H1 (cell line): ENCODE measurements around the gene CWC27. TPM values are rescaled to one million over a fixed set of nuclear protein-coding genes. Genes with fewer than 3 reads are reported as not detected.

Experiments used
- CTCF ChIA-PET: fragments of 300-600 bp; sonication (Branson Sonifier 250); formaldehyde crosslinking; loops from one replicate; lab custom pipeline; 2021; ENCODE audit not compliant: partially characterized antibody; lab: Charles Lee
- POLR2A ChIA-PET: fragments of 300-600 bp; sonication (Branson Sonifier 250); formaldehyde crosslinking; loops from one replicate; lab custom pipeline; 2021; ENCODE audit warnings: inconsistent platforms; ENCODE audit not compliant: partially characterized antibody; lab: Charles Lee
- DNase-seq, 2 experiments: peaks; one replicate each; pipeline versions ENCODE4 v3.0.0 to v3.0.0-alpha.2; 2010 to 2022; ENCODE audit warnings: low spot score in 2 of 2, low read depth in 1 of 2, mixed read lengths in 1 of 2
- FAIRE-seq: peaks from 2 replicates; lab custom pipeline; 2011; peaks lifted over from hg19 to GRCh38; lab: Jason Lieb, UNC
- H2AFZ ChIP-seq: 2 replicates; pipeline ENCODE4 v1.8.1; 2012; ENCODE audit warnings: low read length, inconsistent platforms
- H2AK5ac ChIP-seq: 2 replicates; pipeline ENCODE4 v1.6.1; 2013; ENCODE audit warnings: low read depth, low read length
- H2BK120ac ChIP-seq: replicated peaks from 2 replicates; pipeline ENCODE3; 2013; ENCODE audit warnings: low read depth, low read length, inconsistent platforms
- H2BK12ac ChIP-seq: 2 replicates; pipeline ENCODE4 v1.6.1; 2013; ENCODE audit warnings: low read depth, low read length
- H2BK15ac ChIP-seq: 2 replicates; pipeline ENCODE4 v1.6.1; 2013; ENCODE audit warnings: low read length
- H2BK20ac ChIP-seq: 2 replicates; pipeline ENCODE4 v1.6.1; 2013; ENCODE audit warnings: low read length
- H2BK5ac ChIP-seq: 2 replicates; pipeline ENCODE4 v1.6.1; 2013; ENCODE audit warnings: low read depth, low read length
- H3K14ac ChIP-seq: 2 replicates; pipeline ENCODE4 v1.6.1; 2013; ENCODE audit warnings: inconsistent platforms; ENCODE audit not compliant: insufficient read length
- H3K18ac ChIP-seq: 2 replicates; pipeline ENCODE4 v1.6.1; 2013; ENCODE audit warnings: low read length; ENCODE audit errors: extremely low read depth
- H3K23ac ChIP-seq: 2 replicates; pipeline ENCODE4 v1.6.1; 2013; ENCODE audit warnings: inconsistent platforms; ENCODE audit not compliant: insufficient read length
- H3K23me2 ChIP-seq: 2 replicates; pipeline ENCODE4 v1.6.1; 2013; ENCODE audit warnings: low read depth, low read length
- H3K27ac ChIP-seq: 2 replicates; pipeline ENCODE4 v1.6.1; 2011; ENCODE audit warnings: low read depth, low read length, inconsistent platforms
- H3K27me3 ChIP-seq, 4 experiments: replicated peaks in 1 of 4; 1 replicate in 1 of 4; 2 replicates in 3 of 4; pipeline versions ENCODE4 v1.6.1 to v1.8.1; 2011 to 2013; ENCODE audit warnings: low read length in 3 of 4, mild to moderate bottlenecking in 3 of 4, inconsistent platforms in 2 of 4, mixed read lengths in 2 of 4, moderate library complexity in 1 of 4; ENCODE audit not compliant: control insufficient read depth in 3 of 4, insufficient read depth in 3 of 4; ENCODE audit errors: extremely low read depth in 1 of 4
- H3K36me3 ChIP-seq, 4 experiments: 2 replicates each; pipeline versions ENCODE4 v1.6.1 to v1.8.1; 2011 to 2013; ENCODE audit warnings: mild to moderate bottlenecking in 4 of 4, low read length in 3 of 4, moderate library complexity in 2 of 4, control low read depth in 1 of 4, inconsistent platforms in 1 of 4; ENCODE audit not compliant: insufficient read depth in 4 of 4, control insufficient read depth in 2 of 4
- H3K4ac ChIP-seq: replicated peaks from 2 replicates; pipeline ENCODE3; 2013; ENCODE audit warnings: low read length, low read depth, mixed read lengths, inconsistent platforms; ENCODE audit not compliant: insufficient read length
- H3K4me1 ChIP-seq, 4 experiments: replicated peaks in 1 of 4; 1 replicate in 1 of 4; 2 replicates in 3 of 4; pipeline versions ENCODE4 v1.6.1 to v1.8.1; 2011 to 2013; ENCODE audit warnings: low read length in 3 of 4, inconsistent platforms in 2 of 4, mixed read lengths in 1 of 4; ENCODE audit not compliant: insufficient read depth in 4 of 4, control insufficient read depth in 3 of 4
- H3K4me2 ChIP-seq, 2 experiments: 2 replicates each; pipeline versions ENCODE4 v1.6.1 to v1.8.1; 2011 to 2013; ENCODE audit warnings: low read depth in 2 of 2, low read length in 2 of 2, control low read depth in 1 of 2, inconsistent platforms in 1 of 2, mild to moderate bottlenecking in 1 of 2; ENCODE audit not compliant: insufficient read depth in 1 of 2
- H3K4me3 ChIP-seq, 4 experiments: fragments of 200-600, 300-600 bp in 1 of 4; sonication (generic), shearing (Covaris generic), sonication (Bioruptor Twin) in 1 of 4; 2 replicates each; pipeline versions ENCODE4 v1.5.1 to v1.8.1; 2011 to 2016; ENCODE audit warnings: low read length in 4 of 4, low read depth in 3 of 4, control low read depth in 2 of 4, inconsistent platforms in 2 of 4, mild to moderate bottlenecking in 2 of 4, mixed read lengths in 1 of 4, moderate library complexity in 1 of 4; ENCODE audit not compliant: insufficient read depth in 2 of 4; ENCODE audit errors: extremely low read depth in 1 of 4
- H3K56ac ChIP-seq: replicated peaks from 2 replicates; pipeline ENCODE3; 2013; ENCODE audit warnings: low read depth, mild to moderate bottlenecking, mixed read lengths, low read length, inconsistent platforms; ENCODE audit not compliant: insufficient read length
- H3K79me1 ChIP-seq: 2 replicates; pipeline ENCODE4 v1.6.1; 2013; ENCODE audit warnings: low read depth, low read length, control low read depth
- H3K79me2 ChIP-seq, 2 experiments: 2 replicates each; pipeline versions ENCODE4 v1.6.1 to v1.8.1; 2012 to 2013; ENCODE audit warnings: low read length in 2 of 2, mild to moderate bottlenecking in 2 of 2, inconsistent platforms in 1 of 2; ENCODE audit not compliant: insufficient read depth in 2 of 2, control insufficient read depth in 1 of 2
- H3K9ac ChIP-seq, 4 experiments: replicated peaks in 1 of 4; 1 replicate in 1 of 4; 2 replicates in 3 of 4; pipeline versions ENCODE4 v1.6.1 to v1.8.1; 2011 to 2013; ENCODE audit warnings: low read depth in 3 of 4, low read length in 3 of 4, control low read depth in 2 of 4, mild to moderate bottlenecking in 2 of 4, moderate library complexity in 2 of 4, inconsistent platforms in 1 of 4; ENCODE audit errors: extremely low read depth in 1 of 4
- H3K9me3 ChIP-seq, 2 experiments: 2 replicates each; pipeline versions ENCODE4 v1.6.1 to v1.8.1; 2012 to 2013; ENCODE audit warnings: mild to moderate bottlenecking in 2 of 2, moderate library complexity in 2 of 2, control low read depth in 1 of 2, inconsistent platforms in 1 of 2, low read depth in 1 of 2, low read length in 1 of 2, mixed read lengths in 1 of 2; ENCODE audit not compliant: insufficient read depth in 2 of 2
- H4K20me1 ChIP-seq, 2 experiments: replicated peaks in 1 of 2; 2 replicates each; pipeline versions ENCODE3 to v1.8.1; 2011 to 2013; ENCODE audit warnings: inconsistent platforms in 2 of 2, low read length in 2 of 2, mild to moderate bottlenecking in 1 of 2; ENCODE audit not compliant: insufficient read depth in 2 of 2, control insufficient read depth in 1 of 2
- H4K5ac ChIP-seq: 2 replicates; pipeline ENCODE4 v1.6.1; 2013; ENCODE audit warnings: low read length, low read depth, mixed read lengths, inconsistent platforms; ENCODE audit not compliant: insufficient read length
- H4K8ac ChIP-seq: 2 replicates; pipeline ENCODE4 v1.8.0; 2013; ENCODE audit warnings: mild to moderate bottlenecking, moderate library complexity, low read length, inconsistent platforms; ENCODE audit not compliant: insufficient read depth; ENCODE audit errors: extremely low read depth
- H4K91ac ChIP-seq: replicated peaks from 2 replicates; pipeline ENCODE3; 2013; ENCODE audit warnings: low read length, mixed read lengths, inconsistent platforms; ENCODE audit not compliant: insufficient read length
- EZH2 ChIP-seq: fragments of 200-600 bp; sonication (generic); IDR thresholded peaks from 2 replicates; pipeline ENCODE4 v1.7.1; 2012; ENCODE audit warnings: low read depth, mild to moderate bottlenecking, moderate library complexity, low read length, inconsistent platforms; ENCODE audit not compliant: severe bottlenecking
- GABPA ChIP-seq: IDR thresholded peaks from 2 replicates; pipeline ENCODE4 v1.6.1; 2011; ENCODE audit warnings: mild to moderate bottlenecking, low read length, moderate library complexity, borderline replicate concordance; ENCODE audit not compliant: insufficient read depth
- PHF8 ChIP-seq: fragments of 200-600 bp; sonication (generic); conservative IDR thresholded peaks from 2 replicates; pipeline ENCODE4 v1.7.1; 2012; ENCODE audit warnings: low read depth, mild to moderate bottlenecking, inconsistent platforms, low read length, moderate library complexity
- POLR2A ChIP-seq, 2 experiments: IDR thresholded peaks; 1 replicate in 1 of 2; 2 replicates in 1 of 2; pipeline ENCODE4 v1.6.1; 2011; ENCODE audit warnings: low read depth in 2 of 2, low read length in 2 of 2, mild to moderate bottlenecking in 2 of 2; ENCODE audit errors: control extremely low read depth in 1 of 2
- RAD21 ChIP-seq, 2 experiments: IDR thresholded peaks in 1 of 2; conservative IDR thresholded peaks in 1 of 2; 2 replicates each; pipeline ENCODE4 v1.6.1; 2011; ENCODE audit warnings: low read depth in 2 of 2, low read length in 2 of 2, improper control_type of control experiment in 1 of 2, inconsistent platforms in 1 of 2, mild to moderate bottlenecking in 1 of 2, moderate library complexity in 1 of 2
- RFX5 ChIP-seq: IDR thresholded peaks from 2 replicates; pipeline ENCODE4 v1.6.1; 2011; ENCODE audit warnings: low read depth, low read length, improper control_type of control experiment, borderline replicate concordance
- SP4 ChIP-seq: IDR thresholded peaks from 2 replicates; pipeline ENCODE4 v1.6.1; 2012; ENCODE audit warnings: low read length, inconsistent platforms
- WGBS, 2 experiments: shearing (Covaris generic) in 1 of 2; methylation state at CpG; one replicate each; pipeline versions ENCODE4 v1.1.6 to v1.1.7; 2013 to 2015; ENCODE audit warnings: low lambda C conversion rate in 2 of 2, mixed read lengths in 2 of 2, inconsistent platforms in 1 of 2, low coverage in 1 of 2, missing lambda C conversion rate in 1 of 2; ENCODE audit not compliant: insufficient replicate concordance in 2 of 2, insufficient coverage in 1 of 2, insufficient read length in 1 of 2; ENCODE audit errors: extremely low coverage in 1 of 2, missing lambda C conversion rate in 1 of 2; 5-methylcytosine and 5-hydroxymethylcytosine counted together
- polyA plus RNA-seq, 7 experiments: library from polyadenylated mRNA; depleted of rRNA in 3 of 7; stranded (reverse) in 5 of 7; unstranded in 2 of 7; fragments of >200 nt in 5 of 7; fragments of 200-250 nt in 2 of 7; gene quantifications; 1 replicate in 5 of 7; 2 replicates in 1 of 7; 4 replicates in 1 of 7; pipeline versions ENCODE4 v1.2.1 to v1.2.3, GENCODE V29; 2011 to 2013; ENCODE audit warnings: missing spikeins in 2 of 7, mixed read lengths in 2 of 7
- total RNA-seq: library from RNA; stranded (reverse); fragmentation: NEBNext Ultra II Directional; extraction: Animal tissue kit (Norgen Biotek cat#: 25700); gene quantifications from 2 replicates; pipeline ENCODE4 v1.2.1, GENCODE V29; 2021
- TF ChIP-seq, protein P1 (sequence below): IDR thresholded peaks from 2 replicates; pipeline ENCODE4 v1.6.1; 2012; ENCODE audit warnings: inconsistent platforms

Gene CWC27
- total and polyA plus RNA-seq, 2 of the 8 experiments (the other 6 are each of a cell fraction or from before 2014, with no cell fraction given), result 24.9 to 43.4 TPM

DNA sequence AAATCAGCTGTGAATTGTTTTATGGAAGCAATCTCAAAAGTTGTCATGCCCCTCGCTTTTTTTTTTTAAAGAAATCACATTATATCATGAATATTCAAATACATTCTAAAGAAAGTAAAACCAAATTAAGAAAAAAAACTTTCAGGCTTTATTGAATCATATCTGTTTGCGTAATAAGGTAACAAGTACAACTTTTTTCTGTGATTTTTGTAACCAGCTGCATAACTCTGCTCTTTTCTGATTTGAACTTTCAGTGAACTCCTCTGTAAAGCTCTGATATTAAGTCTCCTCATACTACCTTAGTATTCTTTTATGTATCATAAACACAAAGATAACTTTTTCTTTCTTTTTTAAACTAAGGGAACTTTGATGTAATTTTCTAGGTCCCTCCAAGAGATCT, 65.3 kb downstream of the CWC27 start:
- Histone ChIP-seq H2BK5ac (no peak overlapping the region), H2AK5ac (no peak overlapping the region), H3K79me2 (no peaks in the 10 kb centered on the region), H3K79me1 (no peaks in the 10 kb centered on the region), H2AFZ (no peak overlapping the region), H3K18ac (no peak overlapping the region), H4K8ac (no peak overlapping the region), H3K9ac (no peak overlapping the region), H2BK15ac (no peak overlapping the region), H3K4ac (no peak overlapping the region), H3K14ac (no peak overlapping the region), H3K4me2 (no peak overlapping the region), H2BK20ac (no peak overlapping the region), H3K27ac (no peak overlapping the region), H2BK120ac (no peak overlapping the region), H3K36me3 (no peaks in the 10 kb centered on the region), H3K4me1 (no peaks in the 10 kb centered on the region; a peak in 1 of 7 replicates), H3K9me3 (no peaks in the 10 kb centered on the region), H3K23me2 (no peaks in the 10 kb centered on the region), H4K20me1 (no peaks in the 10 kb centered on the region), H3K27me3 (no peaks in the 10 kb centered on the region), H3K56ac (no peak overlapping the region), H3K4me3 (no peak overlapping the region), H3K23ac (no peak overlapping the region), H2BK12ac (no peak overlapping the region), H4K91ac (no peak overlapping the region), H4K5ac (no peak overlapping the region)
- FAIRE-seq (no peak), DNase-seq (no peak)
- ChIA-PET POLR2A (interaction anchor here (0.8 kb wide), 1 partner anchor 60 kb away, joined by 3 read pairs; no protein-coding TSS in a partner anchor), CTCF (interaction anchor here (1.7 kb wide), 1 partner anchor 14 kb away, joined by 3 read pairs; no protein-coding TSS in a partner anchor)
- TF ChIP-seq, protein P1, sequence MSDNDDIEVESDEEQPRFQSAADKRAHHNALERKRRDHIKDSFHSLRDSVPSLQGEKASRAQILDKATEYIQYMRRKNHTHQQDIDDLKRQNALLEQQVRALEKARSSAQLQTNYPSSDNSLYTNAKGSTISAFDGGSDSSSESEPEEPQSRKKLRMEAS, result no peak
- TF ChIP-seq PHF8 (no peak), POLR2A (IDR thresholded peaks at IDR 0.05; ENCODE audit: control extremely low read depth in 1 of 2, low read depth in 2 of 2, low read length in 2 of 2) (no peak), GABPA (no peak), RAD21 (IDR thresholded peaks at IDR 0.05 in 1 of 2, conservative IDR thresholded peaks at IDR 0.05 in 1 of 2; ENCODE audit: low read depth in 2 of 2, low read length in 2 of 2) (no peak), EZH2 (no peak), SP4 (no peak), RFX5 (no peak)
- 91% methylated on average over 2 of the region's 2 CpGs; no CpG with 5 or more reads in 1 of the 2 experiments for WGBS, 2 experiments
